ENCODE data around the gene DUSP14. TPM values are rescaled to one million over a fixed set of nuclear protein-coding genes. Genes with fewer than 3 reads are reported as not detected.

The DUSP14 gene
- total and polyA plus RNA-seq, 9 of the 15 experiments (the other 6 are each of a cell fraction or from before 2014, with no cell fraction given), result 20.2 to 74.0 (median 31.8) TPM

- peak; percentile 32; the same call in 1 of the 2 replicates for TF ChIP-seq ZBTB40 (IDR thresholded peaks at IDR 0.05)
- no peak for TF ChIP-seq ZBTB40 (CRISPR knock-in tag; IDR thresholded peaks at IDR 0.05)
- peak; percentile 80 for TF ChIP-seq VEZF1 (CRISPR knock-in tag; IDR thresholded peaks at IDR 0.05)
- TF ChIP-seq NONO (IDR thresholded peaks at IDR 0.05; ENCODE audit: low read depth in 2 of 2, low read length in 1 of 2), result no peak
- peak; percentile 13 for TF ChIP-seq HMGN3 (IDR thresholded peaks at IDR 0.05; ENCODE audit: borderline replicate concordance, extremely low read depth, insufficient read length, low read depth, low read length)
- 0 out of 2 replicates have a peak, but pooled peaks have one; percentile 18 for TF ChIP-seq CXXC5 (CRISPR knock-in tag; IDR thresholded peaks at IDR 0.05)
- peak in 1 of 2 experiments; percentile 46 for TF ChIP-seq E2F6 (IDR thresholded peaks at IDR 0.05; ENCODE audit: borderline replicate concordance in 1 of 2, extremely low read depth in 1 of 2, insufficient read depth in 1 of 2, insufficient read length in 1 of 2, low read depth in 1 of 2, low read length in 1 of 2, poor library complexity in 1 of 2, severe bottlenecking in 1 of 2)
- TF ChIP-seq CEBPZ (IDR thresholded peaks at IDR 0.05; ENCODE audit: borderline replicate concordance, low read depth, low read length), result no peak
Measured at GRCh38 chr17:37490022-37490587, 414 bp downstream of the DUSP14 start (continued).
